Stimulated activated naive CD8-positive, alpha-beta T cell treated with anti-CD3 and anti-CD28 coated beads, Interleukin-15, Interleukin-2, amounts not matched to agents 100 U/mL and 50 U/mL, for 24 hours (primary cell): ENCODE results near the gene SLC12A6.
"Not testable (repeated sequence)": the region's sequence is repeated elsewhere in the genome, so short reads cannot be mapped to it uniquely, and the experiment has no call there.

Experiments used
- ATAC-seq: fragments of 150-1000 bp; cut with Tn5 transposase; one replicate; pipeline ENCODE4 v1.10.0; 2021
- DNase-seq: peaks from one replicate; pipeline ENCODE4 v3.0.0; 2021

Gene SLC12A6

DNA sequence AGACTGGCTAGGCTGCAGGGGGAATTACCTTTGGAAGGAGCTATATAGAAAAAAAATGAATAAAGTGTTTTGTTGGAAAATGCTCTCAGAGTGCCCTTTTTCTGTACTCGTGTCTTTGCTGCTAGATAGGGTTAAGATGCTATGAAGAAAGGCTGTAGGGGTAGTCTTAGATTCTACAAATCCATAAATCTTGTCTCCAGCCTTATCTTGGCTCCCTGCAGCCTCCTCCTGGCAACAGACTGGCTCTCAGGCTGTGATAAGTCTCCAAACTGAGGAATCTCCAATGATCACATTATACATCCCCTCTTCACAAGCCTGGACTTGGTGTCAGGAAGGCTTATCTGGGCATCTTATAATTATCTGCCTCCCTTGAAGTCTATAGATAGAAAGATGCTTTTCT is 20.1 kb upstream of the SLC12A6 start:
- DNase-seq, result no peak
- no peak for ATAC-seq

DNA sequence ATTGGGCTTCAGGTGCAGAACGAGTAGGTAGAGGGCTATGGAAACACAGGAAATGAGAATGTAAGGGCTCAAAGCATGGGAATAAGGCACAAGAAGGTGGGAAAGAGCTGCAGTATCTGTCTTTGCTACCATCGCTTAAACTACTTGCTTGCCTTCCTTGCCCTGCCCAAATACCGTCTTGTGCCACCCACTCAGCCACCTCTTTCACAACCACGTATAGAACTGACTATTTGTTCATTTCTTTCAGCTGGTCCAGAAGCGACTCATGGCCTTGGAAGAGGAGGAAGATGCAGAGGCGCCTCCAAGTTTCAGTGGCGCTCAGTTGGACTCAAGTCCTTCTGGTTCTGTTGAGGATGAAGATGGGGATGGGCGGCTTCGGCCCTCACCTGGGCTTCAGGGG is 17.7 kb upstream of the SLC12A6 start:
- ATAC-seq (no peak), DNase-seq (no peak)

DNA sequence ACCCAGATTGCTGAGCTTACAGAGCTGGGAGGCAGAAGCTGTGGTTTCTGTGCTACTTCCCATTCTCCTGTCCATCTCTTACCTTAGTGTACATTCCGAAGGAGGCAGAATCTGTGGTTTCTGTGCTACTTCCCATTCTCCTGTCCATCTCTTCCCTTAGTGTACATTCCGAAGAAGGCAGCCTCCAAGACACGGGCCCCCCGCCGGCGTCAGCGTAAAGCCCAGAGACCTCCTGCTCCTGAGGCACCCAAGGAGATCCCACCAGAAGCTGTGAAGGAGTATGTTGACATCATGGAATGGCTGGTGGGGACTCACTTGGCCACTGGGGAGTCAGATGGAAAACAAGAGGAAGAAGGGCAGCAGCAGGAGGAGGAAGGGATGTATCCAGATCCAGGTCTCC is 16.7 kb upstream of the SLC12A6 start:
- DNase-seq, result no peak
- ATAC-seq, result no peak

DNA sequence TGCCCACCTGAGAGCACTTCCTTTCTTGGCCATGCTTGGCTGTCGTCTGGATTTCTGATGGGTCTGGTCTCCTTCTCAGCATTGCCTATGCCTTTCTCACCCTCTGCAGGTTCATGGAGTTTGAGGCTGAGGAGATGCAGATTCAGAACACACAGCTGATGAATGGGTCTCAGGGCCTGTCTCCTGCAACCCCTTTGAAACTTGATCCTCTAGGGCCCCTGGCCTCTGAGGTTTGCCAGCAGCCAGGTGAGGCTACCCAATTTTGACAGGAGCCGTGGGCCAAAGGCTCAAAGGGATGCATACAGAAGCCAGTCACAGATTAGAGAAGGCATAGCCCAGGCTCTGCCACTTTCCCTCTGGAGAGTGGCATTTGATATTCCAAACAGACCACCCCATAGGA is 16.0 kb upstream of the SLC12A6 start:
- DNase-seq (no peak), ATAC-seq (no peak)

DNA sequence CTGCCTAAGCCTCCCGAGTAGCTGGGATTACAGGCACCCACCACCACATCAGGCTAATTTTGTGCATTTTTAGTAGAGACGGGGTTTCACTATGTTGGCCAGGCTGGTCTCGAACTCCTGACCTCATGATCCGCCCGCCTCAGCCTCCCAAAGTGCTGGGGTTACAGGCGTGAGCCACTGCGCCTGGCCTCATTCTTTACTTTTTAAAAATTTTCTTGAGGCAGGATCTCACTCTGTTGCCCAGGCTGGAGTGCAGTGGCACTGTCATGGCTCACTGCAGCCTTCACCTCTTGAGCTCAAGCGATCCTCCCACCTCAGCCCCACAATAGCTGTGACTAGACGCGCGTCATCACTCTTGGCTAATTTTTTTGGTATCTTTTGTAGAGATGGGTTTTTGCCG is 15.4 kb upstream of the SLC12A6 start:
- ATAC-seq, DNase-seq: not testable (repeated sequence)

DNA sequence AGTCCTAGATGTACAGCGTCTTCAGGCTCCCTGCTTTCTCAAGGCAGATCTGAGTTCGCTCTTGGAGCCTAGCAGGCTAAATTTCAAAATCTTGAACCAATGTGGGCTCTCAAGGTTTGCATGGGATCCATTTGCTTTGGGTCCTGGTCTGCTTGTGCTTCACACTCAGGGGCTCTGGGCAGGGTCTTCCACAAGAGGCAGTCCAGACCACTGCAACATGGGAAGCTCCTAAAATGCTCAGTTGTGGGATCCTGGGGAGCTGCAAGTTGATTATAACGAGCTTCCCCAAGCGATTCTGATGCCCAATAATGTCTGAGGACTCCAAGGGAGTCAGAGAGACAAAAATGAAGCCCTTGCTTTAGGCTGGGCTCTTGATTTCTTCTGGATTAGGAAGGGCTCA is 12.2 kb upstream of the SLC12A6 start:
- DNase-seq, result no peak
- no peak for ATAC-seq

DNA sequence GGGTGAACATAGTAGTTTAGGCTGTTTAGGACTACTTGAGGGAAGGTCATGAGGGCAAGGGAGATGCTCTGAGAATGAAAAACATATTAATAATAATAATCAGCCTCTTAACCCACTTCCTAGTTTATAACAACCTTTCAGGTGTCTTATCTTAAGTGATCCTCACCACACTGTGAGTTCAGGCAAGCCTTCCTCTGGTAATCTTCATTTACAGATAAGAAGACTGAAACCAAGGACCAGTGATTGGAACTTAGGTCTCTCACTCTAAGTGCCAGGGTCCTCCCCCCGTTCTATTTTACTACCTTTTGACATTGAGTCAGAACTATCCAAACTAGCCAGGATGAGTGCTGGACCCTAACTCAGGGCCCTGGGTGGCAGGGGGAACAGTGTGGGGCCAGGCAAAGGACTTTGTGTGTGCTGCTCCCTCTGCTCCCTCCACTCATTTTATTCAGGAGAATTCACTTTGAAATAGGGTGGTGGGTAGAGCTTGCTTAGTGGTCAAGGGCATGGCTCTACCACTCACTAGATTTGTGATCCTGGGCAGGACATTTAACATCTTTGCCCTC is 11.2 kb upstream of the SLC12A6 start:
- ATAC-seq, result no peak

DNA sequence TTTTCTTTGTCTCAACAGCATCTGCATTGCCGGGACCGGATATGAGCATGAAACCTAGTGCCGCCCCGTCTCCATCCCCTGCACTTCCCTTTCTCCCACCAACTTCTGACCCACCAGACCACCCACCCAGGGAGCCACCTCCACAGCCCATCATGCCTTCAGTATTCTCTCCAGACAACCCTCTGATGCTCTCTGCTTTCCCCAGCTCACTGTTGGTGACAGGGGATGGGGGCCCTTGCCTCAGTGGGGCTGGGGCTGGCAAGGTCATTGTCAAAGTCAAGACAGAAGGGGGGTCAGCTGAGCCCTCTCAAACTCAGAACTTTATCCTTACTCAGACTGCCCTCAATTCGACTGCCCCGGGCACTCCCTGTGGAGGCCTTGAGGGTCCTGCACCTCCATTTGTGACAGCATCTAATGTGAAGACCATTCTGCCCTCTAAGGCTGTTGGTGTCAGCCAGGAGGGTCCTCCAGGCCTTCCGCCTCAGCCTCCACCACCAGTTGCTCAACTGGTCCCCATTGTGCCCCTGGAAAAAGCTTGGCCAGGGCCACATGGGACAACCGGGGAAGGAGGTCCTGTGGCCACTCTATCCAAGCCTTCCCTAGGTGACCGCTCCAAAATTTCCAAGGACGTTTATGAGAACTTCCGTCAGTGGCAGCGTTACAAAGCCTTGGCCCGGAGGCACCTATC is 10.5 kb upstream of the SLC12A6 start:
- DNase-seq (no peak), ATAC-seq (no peak)

More for the DNA sequence above, 11.2 kb upstream of the SLC12A6 start:
- no peak for DNase-seq

DNA sequence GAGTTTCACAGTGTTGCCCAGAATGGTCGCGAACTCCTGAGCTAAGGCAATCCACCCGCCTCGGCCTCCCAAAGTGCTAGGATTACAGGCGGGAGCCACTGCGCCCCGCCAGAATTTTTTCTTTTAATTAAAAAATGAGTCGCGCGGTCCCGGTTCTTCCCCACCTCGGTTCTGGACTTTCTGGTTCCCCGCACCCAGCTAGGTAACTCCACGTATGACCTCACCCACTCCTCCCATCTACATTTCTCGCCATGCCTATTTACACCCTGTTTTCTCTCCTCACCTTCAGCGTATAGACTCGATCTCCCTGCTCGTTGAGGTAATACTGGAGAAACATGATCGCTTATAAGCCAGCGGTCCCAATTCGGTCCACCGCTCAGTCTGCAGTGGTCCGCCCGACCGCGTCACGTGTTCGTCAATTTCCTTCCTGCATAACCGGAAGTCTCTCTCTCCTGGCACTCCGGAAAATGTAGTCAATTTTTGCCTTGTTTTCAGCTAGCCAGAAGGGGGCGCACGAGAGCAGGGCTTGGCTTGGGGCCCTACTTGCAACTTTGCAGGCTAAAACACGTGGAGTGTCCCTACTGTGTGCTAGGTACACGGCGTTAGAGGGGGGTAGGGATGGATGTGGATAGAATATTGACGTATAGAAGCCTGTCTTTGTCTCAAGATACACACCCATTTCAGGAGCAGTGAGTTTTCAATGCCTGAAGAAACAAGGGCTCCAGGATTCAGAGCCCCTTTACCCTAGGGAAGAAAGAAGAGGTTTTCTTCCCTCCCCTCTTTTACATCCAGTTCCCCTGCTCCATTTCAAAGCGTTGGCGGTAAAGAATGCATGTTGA is 5.4 kb upstream of the SLC12A6 start, which contains the start of the genes NOP10 and NUTM1:
NOP10 (minus strand) TSS at position 400 of the 839 bp plus-strand sequence; CDS start at position 337, 63 bp downstream.
NUTM1 (plus strand) TSS at position 579 of the 839 bp plus-strand sequence. CDS start 382 bp downstream, outside the sequence.
- peak; percentile 93 for ATAC-seq
- DNase-seq, result peak; percentile 98

DNA sequence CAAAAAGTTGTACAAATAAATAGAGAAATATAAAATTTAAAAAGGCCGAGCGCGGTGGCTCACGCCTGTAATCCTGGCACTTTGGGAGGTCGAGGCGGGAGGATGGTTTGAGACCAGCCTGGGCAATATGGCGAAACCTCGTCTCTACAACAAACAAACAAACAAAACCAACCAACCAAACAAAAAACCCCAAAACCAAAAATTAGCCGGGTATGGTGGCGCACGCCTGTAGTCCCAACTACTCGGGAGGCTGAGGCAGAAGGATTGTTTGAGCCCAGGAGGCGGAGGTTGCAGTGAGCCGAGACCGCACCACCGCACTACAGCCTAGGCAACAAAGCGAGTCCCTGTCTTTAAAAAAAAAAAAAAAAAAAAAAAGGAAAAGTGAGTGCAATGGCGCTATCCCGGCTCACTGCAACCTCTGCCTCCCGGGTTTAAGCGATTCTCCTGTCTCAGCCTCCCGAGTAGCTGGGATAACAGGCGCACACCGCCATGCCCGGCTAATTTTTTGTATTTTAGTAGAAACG is 4.7 kb upstream of the SLC12A6 start:
- not testable (repeated sequence) for ATAC-seq, DNase-seq

DNA sequence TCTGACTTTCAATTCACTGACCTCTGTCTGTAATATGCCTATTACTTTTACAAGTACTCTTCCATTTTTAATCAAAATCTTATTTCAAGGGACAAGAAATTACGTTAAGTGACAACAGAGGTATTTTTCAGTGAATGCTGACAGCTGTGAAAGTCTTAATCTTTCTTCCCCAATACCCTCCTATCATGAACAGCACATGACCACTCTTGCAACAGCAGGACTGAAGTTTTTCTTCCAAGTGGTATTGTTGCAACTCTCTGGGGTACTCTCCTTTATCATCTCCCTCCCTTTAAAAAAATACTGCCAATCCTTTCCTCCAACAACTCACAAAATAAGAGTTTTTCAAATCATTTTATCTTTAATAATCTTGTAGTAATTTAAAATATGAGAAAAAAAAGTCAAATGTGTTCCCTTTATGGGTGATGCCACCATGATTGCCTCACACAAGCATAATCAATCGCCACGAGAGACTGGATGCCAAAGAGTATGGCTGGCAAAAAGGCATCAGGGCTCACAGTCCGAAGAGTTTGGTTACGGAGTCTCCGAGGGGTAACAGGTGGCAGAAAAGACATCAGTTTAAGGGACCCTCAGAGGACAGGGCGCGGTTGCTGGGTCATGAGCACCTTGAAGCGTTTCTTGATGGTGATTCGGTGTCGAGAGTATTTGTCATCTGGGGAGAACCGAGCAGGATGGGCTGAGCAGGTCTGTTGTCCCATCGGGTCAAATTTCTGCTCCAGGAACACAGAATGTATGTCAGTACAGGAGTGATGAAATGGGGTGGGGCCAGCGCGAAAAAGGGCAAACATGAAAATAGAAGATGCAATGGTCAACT is 4.0 kb upstream of the SLC12A6 start:
- ATAC-seq, result no peak
- DNase-seq, result no peak

DNA sequence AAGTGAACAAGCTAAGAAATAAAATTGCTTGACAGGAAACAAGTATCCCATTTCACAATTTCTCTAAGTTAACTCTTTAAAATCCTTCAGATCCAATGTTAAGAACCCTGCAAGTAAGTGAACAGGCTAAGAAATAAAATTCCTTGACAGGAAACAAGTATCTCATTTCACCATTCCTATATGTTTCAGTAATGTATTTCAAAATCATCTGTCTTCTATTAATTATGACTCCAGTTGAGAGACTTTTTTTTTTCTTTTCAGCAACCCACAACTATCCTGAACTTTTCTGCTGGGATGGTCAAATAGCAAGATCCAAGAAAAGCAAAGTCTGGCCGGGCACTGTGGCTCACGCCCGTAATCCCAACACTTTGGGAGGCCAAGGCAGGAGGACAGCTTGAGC is 2.4 kb upstream of the SLC12A6 start:
- ATAC-seq, result no peak
- DNase-seq, result no peak

DNA sequence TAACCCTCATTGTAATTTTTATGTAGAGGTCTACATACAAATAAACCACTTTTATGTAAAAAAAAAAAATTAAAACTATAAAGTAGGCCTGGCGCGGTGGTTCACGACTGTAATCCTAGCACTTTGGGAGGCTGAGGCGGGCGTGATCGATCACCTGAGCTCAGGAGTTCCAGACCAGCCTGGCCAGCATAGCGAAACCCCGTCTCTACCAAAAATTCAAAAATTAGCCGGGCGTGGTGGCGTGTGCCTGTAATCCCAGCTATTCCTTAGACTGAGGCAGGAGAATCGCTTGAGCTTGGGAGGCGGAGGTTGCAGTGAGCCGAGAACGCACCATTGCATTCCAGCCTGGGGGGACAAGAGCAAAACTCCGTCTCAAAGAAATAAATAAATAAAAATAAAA is 766 bp upstream of the SLC12A6 start:
- DNase-seq, result no peak
- ATAC-seq, result no peak

DNA sequence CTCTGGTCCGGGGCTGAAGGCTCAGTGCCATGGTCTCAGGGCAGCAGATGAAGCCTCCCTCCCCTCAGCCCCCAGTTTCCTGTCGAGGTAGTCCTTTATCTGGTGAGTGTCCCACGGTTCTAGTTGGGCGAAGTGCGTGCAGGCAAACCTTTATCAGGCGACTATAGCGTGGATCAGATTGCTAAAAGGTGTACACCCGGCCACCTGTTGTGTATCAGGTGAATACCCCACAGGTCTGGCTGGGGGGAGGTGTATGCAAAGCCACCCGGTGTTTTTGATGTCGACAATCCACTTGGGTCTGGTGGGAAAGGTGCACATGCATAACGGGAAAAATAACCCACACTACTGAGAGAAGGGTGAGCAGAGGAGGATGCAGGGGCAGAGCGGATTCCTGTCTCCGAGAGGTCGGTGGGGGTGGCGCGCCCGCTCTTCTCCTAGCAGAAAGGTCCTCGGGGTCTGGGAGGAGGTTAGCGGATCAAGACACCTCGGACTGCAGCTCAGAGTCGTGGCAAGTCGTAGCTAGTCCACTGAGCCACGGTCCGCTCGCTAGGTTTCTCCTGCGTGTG is 507 bp downstream of the SLC12A6 start:
- DNase-seq (no peak), ATAC-seq (no peak)

DNA sequence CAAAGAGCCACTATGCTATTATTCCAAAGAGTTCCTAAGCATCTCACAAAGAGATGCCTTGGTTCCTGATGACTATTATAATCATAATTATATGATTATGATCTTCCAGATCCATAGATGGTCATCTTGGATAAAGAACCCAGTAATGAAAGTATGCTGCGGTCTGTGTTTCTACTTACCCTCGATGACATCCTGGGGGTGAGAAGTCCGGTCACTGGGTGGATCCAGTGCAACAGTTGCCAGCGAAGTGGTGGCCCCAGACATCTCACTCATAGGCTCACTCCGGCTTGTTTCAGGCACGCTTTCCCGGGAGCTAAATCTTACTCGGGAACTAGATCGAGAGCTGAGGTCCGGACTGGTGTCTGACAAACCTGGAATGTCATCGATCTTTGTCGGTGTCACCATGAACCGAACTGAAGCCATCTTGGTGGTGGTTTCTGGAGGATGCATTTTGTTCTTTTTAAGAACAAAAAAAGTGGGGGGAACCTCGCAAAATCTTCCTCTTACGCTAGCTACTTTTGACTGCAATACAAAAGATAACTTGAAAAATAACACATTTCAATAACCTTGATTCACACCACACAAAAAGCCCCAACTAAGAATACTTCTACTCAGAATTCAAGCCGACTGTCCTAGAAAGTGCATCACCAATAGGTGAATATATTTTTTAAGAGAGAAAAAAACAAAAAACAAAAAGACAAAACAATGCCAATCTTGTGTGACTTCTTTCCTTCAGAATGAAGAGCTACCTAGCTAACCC is 1.2 kb downstream of the SLC12A6 start:
- ATAC-seq (no peak), DNase-seq (no peak)

DNA sequence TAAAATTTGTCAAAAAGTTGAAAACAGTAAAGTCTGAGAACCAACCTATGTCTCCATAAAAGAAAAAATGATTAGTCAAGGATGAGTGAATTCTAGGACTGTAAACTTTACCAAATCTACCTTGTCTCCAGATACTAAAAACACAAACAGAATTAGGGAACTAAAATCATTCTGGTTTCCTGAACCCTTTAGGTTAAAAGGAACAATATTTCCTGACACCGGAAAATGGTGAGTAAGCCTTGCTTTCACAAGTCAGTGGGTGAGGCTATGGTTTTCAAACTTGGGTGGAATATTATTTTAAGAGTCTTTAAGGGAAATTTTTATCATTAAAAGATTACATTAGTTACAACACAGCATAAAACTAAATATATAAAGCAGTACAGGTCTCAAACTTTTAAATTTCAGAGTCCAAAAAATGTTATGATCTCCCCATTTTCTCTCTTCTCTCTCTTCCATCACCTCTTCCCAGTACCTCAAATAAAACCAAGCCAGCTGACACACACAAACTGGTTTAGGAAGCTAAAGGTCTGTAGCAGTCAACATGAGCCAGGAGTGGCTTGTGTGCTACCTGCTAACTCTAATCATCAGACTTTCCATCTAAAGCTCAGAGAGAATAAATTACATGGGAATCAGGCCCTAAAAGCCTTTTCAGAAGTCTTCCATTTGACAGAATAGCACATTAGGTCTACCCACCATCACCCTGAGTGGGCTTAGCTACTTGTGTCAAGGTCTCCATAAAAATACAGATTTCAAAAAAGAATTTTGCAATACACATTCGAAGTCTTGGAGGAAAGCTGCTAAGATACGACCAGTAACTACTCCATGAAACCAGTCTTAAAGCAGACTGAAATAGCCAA is 2.2 kb downstream of the SLC12A6 start:
- DNase-seq, result no peak
- ATAC-seq, result peak; percentile 11

DNA sequence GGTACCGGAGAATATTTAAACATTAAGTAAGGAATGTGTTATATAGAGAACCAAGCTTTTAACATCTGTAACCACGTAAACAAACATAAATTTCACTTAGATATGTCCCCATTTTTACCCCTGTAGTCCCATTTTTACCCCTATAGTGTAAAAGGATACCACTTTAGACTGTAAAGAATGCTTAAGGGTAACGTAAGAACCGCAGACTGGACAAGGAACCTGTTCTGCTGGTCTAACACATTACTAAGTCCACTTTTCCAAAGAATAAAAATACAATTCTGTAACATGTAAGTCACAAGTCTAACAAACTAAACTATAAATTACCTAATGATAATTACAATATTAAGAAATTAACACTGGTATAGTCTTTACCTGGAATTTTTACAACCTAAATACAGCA is 2.9 kb downstream of the SLC12A6 start:
- no peak for DNase-seq

DNA sequence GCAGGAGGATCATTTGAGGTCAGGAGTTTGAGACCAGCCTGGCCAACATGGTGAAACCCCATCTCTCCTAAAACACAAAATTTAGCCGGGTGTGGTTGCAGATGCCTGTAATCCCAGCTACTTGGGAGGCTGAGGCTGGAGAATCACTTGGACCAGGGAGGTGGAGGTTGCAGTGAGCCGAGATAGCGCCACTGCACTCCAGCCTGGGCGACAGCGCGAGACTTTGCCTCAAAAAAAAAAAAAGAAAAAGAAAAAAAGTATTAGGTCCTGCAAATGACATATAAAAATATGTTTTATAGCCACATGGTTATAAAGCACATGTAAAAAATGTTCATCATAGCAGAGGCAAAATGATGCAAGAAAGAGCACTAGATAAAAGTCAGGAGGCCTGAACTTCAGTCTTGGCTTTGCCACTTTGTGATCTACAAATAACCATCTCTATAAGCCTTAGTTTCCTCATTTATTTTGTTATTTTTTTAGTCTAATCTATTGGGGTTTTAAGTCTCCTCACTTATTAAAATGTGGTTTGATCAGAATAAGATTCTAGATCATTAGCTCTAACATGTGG is 4.9 kb downstream of the SLC12A6 start:
- ATAC-seq, result no peak

More for the DNA sequence above, 2.9 kb downstream of the SLC12A6 start:
- no peak for ATAC-seq

DNA sequence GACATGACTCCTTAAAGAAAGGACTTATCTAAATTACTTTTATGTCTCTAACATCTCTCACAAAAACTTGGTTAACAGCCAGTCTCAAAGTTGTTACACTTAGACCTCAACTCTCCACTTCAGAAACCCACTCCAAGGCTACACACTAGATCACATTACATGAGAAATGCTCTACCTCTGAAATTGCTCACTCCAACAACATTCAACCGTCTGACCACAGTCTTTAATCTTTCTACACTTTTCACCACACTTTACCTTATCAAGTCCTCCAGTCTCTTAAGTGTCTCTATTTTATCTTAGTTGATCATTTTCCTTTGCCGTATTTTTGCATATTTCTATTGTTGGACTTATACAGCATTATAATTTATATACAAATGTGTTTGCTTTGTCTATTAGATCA is 5.8 kb downstream of the SLC12A6 start:
- DNase-seq (no peak), ATAC-seq (peak; percentile 67)

More for the DNA sequence above, 4.9 kb downstream of the SLC12A6 start:
- no peak for DNase-seq
